ENCODE data around the gene COMT. TPM values are rescaled to one million over a fixed set of nuclear protein-coding genes. Genes with fewer than 3 reads are reported as not detected.
A peak's percentile ranks its signal among the peaks of the same experiment; 100 is the strongest.

The COMT gene
- total and polyA plus RNA-seq, 9 of the 15 experiments (the other 6 are each of a cell fraction or from before 2014, with no cell fraction given) = 12.5 to 351 (median 155) TPM

DNA sequence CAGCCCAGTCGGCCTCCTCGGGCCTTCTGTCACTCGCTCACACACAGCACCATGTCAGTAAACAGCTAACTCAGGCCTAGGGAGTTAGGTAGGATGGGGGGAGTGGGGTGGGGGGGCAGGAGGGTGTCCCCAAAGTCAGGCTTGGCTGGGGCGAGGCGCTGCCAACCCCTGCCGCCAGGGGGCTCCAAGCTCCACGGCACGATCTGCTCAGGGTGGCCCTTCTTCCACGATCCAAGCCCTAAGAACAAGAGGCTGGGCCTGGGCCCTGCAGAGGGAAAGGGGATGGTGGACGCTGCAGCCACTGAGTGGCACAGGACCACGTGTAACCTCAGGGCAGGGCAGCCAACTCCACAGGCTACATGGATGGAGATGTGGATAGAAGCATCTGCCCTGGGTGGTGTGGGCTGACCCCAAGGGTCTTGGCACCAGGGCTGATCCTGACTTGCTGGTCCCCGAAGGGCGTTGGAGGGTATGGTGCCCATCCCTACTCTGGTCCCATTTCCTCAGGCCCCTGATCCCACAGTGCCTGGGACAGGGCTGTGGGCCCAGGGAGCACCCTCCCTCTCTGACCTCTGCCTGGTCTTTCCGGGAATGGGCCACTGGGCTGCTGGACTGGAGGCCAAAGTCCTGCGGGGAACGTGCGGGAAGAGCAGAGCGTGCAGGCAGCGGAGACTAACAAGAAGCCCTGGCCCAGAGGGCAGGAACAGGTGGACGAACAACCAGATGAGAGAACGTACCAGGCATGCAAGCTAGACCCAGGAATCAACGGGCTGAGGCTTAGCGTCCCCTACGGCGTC lies 29.1 kb downstream of the COMT start (continued):
- TF ChIP-seq, protein P1, sequence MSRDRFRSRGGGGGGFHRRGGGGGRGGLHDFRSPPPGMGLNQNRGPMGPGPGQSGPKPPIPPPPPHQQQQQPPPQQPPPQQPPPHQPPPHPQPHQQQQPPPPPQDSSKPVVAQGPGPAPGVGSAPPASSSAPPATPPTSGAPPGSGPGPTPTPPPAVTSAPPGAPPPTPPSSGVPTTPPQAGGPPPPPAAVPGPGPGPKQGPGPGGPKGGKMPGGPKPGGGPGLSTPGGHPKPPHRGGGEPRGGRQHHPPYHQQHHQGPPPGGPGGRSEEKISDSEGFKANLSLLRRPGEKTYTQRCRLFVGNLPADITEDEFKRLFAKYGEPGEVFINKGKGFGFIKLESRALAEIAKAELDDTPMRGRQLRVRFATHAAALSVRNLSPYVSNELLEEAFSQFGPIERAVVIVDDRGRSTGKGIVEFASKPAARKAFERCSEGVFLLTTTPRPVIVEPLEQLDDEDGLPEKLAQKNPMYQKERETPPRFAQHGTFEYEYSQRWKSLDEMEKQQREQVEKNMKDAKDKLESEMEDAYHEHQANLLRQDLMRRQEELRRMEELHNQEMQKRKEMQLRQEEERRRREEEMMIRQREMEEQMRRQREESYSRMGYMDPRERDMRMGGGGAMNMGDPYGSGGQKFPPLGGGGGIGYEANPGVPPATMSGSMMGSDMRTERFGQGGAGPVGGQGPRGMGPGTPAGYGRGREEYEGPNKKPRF (IDR thresholded peaks at IDR 0.05; ENCODE audit: low read depth, low read length) = no peak
- TF ChIP-seq SMAD3 (CRISPR knock-in tag; conservative IDR thresholded peaks at IDR 0.05) (0 out of 2 replicates have a peak, but pooled peaks have one; percentile 44), PHF8 (IDR thresholded peaks at IDR 0.05; ENCODE audit: borderline replicate concordance, low read length) (no peak), CBFB (CRISPR knock-in tag; IDR thresholded peaks at IDR 0.05) (no peak), DDX20 (tag; IDR thresholded peaks at IDR 0.05; ENCODE audit: low read depth) (no peak), ZNF589 (CRISPR knock-in tag; IDR thresholded peaks at IDR 0.05; ENCODE audit: low read depth) (no peak), REST (IDR thresholded peaks at IDR 0.05; ENCODE audit: borderline replicate concordance) (peak; percentile 97), REST (CRISPR knock-in tag; IDR thresholded peaks at IDR 0.05; ENCODE audit: low read depth) (peak; percentile 66; the same call in 1 of the 2 replicates), NUFIP1 (IDR thresholded peaks at IDR 0.05; ENCODE audit: partially characterized antibody) (no peak), ZNF695 (CRISPR knock-in tag; IDR thresholded peaks at IDR 0.05) (peak; percentile 45; the same call in 1 of the 2 replicates), XRCC4 (IDR thresholded peaks at IDR 0.05; ENCODE audit: extremely low read depth, insufficient read depth, insufficient read length) (no peak), SPI1 (IDR thresholded peaks at IDR 0.05; ENCODE audit: borderline replicate concordance, low read depth, low read length) (no peak), USF1 (CRISPR knock-in tag; IDR thresholded peaks at IDR 0.05) (no peak), ATF7 (IDR thresholded peaks at IDR 0.05) (peak; percentile 35; the same call in 1 of the 2 replicates)
